Dermis blood vessel endothelial cell (primary cell): Measurements from ENCODE around the gene KLHL29. TPM values are rescaled to one million over a fixed set of nuclear protein-coding genes. Genes with fewer than 3 reads are reported as not detected.
"Not testable (repeated sequence)": the region's sequence is repeated elsewhere in the genome, so short reads cannot be mapped to it uniquely, and the experiment has no call there.

Source experiments
- DNase-seq: peaks from one replicate; pipeline ENCODE4 v3.0.0; 2010
- total RNA-seq: library from RNA; depleted of rRNA; stranded (reverse); fragments of >200 nt; gene quantifications from 2 replicates; pipeline ENCODE4 v1.2.3, GENCODE V29; 2014

Gene KLHL29
- total RNA-seq, 1 donor from 2014 or later, result 3.7 TPM

DNA sequence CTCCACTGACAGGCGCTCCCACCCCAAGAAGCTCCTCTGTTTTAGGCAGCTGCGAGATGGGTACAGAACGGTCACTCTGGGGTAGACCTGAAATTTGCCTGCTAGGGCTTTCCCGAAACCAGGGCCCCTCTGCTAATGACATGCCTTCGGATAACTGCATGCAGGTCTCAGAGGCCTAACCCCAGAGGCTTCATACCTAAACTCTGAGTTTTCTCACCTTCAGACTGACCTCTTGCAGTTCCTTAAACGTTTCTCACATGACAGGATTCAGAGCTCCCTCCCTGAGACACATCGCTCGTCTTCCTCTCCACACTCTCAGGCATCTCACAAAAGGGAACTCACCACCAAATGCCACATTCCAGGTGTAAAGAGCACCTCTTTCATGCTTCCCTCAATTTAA is 11.3 kb upstream of the KLHL29 start:
- no peak for DNase-seq

DNA sequence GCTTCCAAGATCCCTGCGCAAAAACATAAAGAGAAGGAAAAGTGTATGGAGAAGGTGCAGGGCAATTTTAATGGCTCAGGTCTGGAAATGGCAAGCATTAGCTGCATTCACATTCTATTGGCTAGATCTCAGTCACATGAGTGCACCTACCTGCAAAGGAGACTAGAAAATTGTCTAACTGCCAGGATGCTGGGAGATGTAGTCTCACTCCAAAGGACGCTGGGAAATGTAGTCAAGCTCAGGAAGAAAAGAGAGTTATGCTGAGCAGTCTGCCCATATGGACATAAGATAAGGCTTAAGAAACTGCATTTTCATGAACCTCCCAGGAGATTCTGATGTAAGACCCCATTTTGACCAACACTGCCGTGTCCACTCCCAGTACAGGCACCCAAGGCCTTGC is 9.5 kb upstream of the KLHL29 start:
- DNase-seq, result peak; percentile 44

DNA sequence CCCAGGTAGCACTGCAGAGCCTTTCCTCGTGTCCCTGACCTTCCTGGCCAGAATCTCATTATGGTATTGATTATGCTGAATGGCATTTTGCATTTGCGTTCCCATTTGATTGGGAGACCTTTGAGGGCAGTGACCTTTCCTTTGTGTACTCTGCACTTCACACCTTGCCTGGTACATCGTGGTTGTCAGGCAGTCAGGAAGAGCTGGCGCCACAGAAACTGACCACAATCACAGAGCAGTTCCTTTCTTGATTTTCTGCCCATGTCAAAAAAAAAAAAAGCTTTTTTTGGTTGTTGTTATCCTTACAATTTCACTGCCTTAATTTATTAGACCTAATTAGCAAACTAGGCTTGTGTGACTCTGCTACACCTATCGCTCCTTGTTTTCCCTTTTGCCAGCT is 8.9 kb upstream of the KLHL29 start:
- no peak for DNase-seq

DNA sequence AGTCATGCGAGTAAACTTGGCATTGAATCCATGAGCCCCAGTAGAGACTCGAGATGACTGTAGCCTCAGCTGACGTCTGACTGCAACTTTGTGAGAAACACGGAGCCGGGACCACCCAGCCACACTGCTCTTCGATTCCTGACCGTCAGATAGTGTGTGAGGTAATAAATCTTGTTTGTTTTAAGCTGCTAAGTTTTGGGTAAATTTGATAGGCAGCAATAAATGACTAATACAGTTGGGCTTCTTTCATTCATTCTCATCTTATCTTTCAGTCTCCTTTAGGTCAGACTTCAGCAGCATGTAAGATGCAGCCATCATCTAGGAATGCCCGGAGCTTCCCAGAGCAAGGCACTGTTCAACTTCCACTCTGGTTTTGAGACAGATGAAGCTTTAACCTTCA is 8.0 kb upstream of the KLHL29 start:
- DNase-seq, result no peak

DNA sequence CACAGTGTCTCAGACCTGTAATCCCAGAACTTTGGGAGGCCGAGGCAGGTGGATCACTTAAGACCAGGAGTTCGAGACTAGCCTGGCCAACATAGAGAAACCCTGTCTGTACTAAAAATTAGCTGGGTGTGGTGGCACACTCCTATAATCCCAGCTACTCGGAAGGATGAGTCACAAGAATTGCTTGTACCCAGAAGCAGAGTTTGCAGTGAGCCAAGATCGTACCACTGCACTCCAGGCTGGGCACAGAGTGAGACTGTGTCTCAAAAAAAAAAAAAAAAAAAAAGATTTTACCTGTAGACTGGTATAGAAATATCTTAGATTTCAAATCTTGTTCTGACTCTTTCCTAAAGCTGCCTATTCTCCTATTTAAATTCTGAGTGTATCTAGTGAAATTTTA is 7.2 kb upstream of the KLHL29 start:
- no peak for DNase-seq

DNA sequence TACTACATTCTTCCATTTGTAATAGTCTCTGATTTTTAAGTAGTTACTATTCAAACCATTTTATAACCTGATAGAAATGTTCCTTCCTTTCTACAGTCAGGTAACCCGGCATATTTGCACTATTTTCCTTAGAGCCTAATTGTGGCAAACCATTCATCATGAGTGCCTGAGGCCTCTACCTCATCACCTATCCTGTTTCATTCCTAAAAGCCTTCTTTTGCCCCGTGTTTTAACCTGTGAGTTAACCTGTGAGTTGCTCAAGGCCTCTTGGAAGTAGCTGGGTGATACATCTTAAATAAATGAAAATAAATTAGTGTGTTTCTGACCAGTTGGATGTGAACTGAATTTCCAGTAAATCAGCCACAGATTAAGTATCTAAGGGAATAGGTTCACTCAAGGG is 6.5 kb upstream of the KLHL29 start:
- DNase-seq, result no peak

DNA sequence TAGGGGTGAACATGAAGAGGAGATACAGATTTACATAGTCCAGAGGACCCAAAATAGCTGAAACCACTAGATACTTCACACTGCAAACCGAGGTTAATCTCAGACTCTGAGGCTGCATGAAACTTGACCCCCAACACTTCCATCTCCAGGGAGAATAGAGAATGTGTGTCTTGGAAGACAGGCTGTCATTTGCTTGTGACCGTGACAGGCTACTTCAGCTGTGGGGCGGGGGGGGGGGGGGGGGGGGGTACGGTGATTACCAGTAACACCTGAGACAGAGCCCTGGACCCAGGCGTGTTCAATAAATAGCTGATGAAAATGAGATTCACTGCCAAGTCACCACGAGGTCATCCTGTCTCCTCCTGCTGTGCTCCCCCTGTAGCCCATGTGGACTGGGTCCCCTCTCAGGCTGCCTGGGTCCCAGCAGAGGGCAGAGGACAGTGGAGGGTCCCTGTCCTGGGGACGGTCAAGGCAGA is 5.7 kb upstream of the KLHL29 start:
- no peak for DNase-seq

DNA sequence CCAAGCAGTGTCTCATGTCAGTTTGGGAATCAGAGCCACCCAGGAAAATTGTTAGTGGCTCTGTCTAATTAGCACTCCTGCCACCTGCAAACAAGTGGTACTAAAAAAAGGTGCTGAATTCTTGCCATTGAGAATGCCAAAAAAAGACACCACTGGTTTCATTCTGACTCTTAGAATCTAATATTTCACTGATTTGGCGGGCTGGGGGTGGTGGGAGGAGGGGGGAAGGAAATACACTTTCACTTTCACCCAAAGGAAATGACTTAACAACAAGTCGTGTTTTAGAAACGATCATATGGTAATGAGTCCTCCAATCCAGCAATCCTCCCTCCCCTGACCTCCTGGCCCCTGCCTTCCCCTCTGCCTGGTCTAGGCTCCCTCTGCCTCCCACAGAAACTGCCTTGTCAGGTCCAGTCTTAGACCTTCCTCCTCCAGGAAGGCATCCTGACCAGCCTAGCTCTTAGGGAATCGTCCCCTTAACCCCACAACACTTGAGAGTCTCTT is 4.4 kb upstream of the KLHL29 start:
- peak; percentile 89 for DNase-seq

DNA sequence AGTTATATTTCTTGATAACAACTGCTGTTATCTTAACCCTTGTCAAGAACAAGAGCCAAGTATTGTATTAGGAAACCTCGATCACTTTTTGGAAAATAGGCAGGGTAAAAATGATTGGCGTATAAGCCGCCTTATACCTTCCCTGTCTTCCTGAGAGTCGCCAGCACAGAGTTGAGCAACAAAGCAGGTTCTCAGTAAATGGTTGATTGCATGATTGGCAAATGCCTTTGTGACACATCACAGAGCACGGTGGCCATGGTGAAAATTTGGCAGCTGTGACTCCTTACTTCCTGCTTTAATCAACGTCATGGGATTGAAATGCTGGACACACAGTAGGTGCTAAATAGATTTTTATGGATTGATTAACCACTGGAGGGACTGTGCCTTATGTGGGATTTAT is 3.9 kb upstream of the KLHL29 start:
- peak; percentile 97 for DNase-seq

DNA sequence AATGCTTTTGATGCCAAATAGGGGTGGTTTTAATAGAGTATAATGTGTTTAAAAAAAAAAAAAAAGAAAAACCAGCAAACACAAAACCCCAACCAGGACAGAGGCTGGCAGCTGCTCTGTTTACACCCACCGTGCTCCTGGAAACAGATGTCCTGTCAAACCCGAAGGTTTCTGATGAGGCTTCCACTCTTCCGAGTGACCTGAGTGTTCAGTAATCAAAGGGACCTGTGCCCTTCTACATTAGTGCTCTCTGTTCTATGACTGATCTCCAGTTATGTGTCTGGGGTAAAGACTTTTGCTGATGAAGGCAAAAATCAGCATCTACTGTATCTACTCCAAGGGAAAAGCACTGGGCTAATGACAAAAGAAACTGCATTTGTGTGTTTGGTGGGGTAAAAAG is 3.5 kb upstream of the KLHL29 start:
- peak; percentile 75 for DNase-seq

DNA sequence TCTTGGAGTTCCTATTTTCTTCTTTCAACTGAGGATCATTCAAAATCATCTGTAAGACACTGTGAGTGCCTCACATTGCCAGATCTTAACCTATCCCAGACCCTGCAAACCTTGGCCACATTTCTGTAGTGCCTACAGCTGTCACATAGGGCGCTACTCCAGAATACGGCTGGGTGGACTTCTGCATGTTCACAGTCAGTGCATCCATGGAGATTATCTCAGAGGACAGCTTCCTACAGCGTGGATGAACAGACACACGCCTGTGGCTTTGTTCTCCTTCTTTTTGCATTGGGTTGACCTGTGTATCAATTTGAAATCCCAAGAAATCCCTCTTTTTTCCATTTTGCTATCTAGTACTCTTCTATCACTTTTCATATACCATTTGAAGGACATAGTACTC is 1.9 kb upstream of the KLHL29 start:
- DNase-seq, result no peak

DNA sequence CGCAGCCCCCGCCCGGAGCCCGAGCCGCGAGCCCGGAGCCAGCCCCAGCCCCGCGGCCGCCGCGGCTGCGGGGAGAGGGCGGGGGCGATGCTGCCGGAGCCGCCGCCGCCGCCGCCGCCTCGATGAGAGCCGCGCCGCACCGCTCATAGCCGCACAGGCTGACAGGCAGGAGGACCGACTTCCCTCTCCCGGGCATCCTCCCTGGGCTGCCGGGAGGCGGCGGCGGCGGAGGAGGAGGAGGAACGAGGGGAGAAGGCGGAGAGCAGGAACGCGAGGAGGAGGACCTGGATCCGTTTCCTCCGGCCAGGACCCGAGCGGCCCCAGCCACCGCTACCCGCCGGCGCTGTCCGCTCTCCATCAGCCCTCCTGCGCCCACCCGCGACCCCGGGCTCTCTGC is 370 bp downstream of the KLHL29 start:
- DNase-seq, result peak; percentile 49

DNA sequence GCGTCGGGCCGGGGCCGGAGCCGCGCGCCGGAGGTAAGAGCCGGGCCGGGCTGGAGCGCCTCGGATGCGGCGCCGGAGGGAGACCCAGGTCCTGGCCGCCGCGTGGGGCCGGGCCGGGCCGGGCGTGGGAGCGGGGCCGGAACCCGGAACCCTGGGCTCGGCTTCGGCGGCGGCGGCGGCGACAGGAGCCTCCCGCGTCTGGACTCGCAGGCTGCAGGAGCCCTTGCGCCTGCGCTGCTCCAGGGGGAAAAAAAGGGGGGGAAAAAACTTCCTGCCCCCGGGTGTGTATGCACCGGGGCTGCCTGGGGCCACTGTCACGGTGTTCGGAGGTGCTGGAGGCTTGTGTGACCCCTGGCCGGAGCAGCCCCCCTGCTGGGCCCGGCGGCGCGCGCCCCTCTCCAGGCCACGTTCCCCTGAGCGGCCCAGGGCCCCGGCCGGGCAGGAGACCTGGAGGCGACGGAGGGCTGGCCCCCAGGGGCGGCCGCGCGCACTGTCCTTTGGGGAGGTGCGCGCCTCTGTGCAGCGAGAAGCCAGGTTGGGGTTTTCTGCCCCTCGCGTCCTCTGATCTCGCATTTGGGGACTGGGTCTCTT is 864 bp downstream of the KLHL29 start:
- peak; percentile 39 for DNase-seq

DNA sequence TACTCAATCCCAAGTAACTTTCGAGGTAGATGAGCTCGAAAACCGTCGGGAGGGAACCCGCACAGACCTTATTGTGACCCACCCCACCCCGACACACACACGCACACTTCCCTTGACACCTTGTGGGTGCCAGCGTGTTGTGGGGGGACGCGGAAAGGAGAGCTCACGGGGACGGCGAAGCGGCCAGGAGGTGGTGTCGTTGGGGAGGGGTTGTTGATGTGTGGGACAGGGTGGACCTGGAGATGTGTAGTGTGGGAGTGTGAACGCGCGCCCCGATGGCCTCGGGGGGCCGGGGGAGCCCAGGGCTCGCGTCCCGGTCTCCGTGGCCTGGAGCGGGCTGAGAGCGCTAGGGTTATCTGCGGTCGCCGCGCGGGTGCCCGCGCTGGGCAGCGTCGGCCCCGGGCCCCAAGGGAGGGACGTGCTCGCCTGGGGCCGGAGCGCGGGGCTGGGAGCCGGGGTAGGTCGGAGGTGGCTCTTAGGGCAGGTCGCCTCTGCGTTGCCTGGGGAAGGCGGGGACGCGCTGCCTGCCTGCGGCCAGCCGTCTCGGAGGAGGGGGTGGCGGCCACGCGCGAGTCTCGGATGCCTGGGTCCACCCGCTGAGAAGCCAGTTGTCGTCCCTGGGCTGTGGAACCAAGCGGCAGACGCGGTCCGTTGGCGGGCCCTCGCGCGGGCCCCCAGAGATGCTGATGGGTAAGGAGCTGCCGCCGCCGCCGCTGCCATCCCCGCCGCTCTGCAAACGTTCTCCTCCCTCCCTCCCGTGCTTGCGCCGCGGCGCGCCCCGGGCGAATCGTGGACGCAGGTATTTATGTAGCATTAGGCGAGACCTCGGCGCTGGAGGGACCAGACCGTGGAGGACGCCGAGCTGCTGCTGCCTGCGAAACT is 1.6 kb downstream of the KLHL29 start:
- peak; percentile 49 for DNase-seq

DNA sequence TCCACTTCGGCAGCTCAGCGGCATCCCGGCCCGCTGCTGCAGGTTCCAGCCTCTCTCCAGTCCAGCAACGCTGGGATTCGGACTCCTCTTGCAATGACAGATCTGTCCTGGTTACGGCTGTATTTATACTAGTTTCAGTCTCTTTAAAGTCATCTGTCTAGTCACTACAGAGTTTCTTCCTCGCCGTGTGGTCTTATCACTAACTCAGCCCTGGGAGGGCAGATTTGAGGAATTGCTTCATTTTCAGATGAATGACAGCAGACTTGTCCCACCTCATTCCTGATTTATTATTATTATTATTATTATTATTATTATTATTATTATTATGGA is 2.2 kb downstream of the KLHL29 start:
- DNase-seq, result no peak

DNA sequence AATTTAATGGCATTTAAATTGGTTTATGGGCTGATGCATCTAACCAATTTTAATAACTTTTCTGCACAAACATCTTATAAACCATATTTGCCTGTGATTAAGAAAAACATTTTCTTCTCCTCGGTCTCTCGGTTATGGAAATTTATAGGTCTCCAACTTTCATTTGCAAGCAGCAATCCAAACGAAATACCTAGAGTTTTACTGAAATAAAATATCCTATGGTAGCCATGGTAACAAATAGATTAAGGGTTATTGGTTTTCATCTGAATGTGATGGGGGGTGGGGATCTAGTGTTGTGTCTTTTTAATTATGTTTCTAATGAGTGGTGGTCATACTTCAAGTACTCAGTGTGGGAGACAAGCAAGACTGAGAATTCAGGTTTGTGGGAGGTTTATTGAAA is 2.9 kb downstream of the KLHL29 start:
- DNase-seq, result no peak

DNA sequence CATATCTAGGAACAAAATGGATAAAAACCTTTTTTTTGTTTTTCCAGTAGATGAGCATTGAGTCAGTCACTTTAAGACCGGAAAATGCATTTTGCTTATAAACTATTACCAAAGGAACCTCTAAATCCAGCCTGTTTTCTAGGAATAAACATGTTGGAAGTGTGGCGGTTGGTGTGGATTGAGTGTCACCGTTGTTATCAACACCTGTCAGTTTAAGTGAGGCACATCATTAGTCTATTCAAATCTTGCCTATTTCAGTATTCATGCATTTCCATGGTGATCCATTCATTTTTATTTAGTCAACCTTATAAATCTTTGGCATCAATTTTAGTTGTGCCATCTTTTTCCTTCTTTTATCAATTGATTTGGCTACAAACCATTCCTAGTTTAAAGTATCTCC is 3.3 kb downstream of the KLHL29 start:
- DNase-seq, result no peak

DNA sequence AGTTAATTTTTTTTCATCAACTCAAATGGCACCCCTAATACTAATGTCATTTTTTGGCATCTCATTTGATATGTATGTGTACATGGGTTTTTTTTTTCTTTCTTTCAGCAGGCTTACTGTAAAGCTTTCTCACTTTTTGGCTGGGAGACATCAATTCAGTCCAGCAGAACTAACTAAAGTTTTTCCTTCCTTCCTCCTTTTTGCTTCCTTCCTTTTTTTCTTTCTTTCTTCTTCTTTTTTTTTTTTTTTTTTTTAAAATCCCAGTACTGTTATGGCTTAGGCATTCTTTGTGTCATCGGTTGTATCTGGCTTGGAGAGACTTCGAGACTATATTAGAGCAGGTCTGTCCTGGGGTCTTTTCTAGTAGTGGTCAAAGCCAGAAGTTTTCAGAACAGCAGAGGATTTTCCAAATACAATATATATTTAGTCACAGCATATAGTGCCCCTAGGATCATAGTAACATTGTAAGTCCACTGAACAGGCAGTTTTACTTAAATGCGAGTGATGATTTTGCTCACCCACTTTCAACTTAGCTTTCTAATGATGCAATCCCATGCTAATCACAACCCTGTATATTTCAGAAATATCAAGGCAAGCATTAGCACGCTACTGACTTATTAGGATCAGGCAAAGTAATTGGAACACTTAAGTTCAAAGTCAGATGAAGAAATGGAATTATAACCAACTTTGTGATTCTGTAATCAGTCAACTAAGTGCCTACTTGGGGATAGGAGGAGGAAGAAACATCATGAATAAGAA is 4.0 kb downstream of the KLHL29 start:
- DNase-seq, result no peak

DNA sequence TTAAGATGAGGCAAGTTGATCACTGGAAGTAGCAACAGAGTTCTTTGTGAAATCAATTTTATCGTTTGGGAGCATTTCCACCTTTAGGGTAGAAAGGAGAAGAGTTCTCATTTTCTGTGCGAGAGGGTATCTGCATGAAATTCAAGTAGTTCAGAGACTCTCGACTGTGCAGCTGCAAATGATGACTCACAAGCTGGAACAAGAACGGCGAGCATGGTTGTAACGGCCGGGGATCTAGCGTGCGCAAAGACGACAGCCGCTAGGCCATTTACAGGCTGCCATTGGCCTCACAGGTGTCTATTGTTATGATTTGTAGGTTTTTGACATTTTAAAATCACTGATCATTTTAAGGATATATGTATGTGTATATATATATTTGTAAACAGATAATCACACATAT is 5.2 kb downstream of the KLHL29 start:
- no peak for DNase-seq

DNA sequence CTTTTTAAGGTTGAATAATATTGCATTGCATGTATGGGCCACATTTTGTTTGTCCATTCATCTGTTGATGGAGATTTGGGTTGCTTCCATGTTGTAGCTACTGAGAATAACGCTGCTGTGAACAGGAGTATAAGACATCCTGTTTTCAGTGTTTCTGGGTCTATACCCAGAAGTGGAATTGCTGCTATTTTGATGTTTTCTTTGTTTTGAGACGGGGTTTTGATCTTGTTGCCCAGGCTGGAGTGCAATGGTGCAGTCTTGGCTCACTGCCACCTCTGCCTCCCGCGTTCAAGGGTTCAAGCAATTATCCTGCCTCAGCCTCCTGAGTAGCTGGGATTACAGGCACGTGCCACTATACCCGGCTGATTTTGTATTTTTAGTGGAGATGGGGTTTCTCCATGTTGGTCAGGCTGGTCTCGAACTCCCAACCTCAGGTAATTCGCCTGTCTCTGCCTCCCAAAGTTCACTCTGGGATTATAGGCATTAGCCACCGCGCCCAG is 6.3 kb downstream of the KLHL29 start:
- not testable (repeated sequence) for DNase-seq

DNA sequence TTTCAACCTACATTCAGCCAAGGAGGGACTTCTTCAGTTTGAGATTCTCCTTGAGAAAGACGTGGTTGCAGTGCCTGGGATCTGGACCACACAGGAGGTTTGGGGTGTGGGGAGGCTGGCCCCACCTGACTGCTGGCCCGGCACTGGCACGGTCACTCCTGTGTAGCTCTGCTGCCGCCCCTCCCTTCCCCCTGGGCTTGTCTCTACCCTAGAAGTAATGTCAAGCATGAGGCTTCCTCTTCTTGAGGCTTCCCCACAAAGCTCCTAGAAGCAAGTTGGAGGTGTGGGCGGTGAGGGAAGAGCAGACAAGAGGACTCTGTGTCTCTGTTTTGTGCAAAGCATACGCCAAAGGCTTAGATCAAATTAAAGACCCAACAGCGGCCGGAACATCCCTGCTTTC is 8.7 kb downstream of the KLHL29 start:
- no peak for DNase-seq

DNA sequence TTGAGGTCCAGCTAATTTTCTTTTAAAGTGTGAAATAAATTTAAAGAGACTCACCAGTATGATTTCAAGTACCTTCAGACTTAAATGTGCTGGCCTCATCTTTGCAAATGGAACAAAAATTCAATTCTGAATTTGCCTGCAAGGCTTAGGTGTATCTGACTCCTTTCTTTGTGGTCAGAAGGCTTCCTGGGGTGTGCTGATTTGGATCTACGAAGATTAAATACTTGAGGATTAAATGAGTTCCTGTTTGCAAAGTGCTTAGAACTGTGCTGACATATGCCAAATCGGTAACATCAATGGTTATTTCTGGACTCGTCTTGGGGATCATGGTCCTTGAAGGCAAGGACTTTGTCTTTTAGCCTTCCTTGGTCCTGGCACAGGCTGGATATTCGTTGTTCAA is 9.7 kb downstream of the KLHL29 start:
- no peak for DNase-seq

DNA sequence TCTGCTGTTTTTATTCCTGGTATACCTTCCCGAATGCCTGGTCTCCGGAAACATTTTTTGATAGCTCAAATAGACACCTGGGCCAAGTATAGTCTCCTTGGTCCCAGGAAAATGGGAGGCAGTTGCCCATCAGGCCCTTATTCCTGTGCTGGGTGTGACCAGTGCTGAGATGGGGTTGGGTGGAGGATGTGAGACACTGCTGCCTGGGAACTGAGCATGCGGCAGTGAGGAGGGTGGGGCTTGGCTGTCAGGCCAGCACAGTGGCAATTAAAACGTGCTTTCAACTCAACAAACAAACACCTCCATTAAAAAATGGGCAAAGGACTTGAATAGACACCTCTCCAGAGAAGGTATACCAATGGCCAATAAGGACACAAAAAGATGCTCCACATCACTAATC is 12.5 kb downstream of the KLHL29 start:
- DNase-seq, result no peak
